GM21447 (cell line): ENCODE measurements around the gene FAM111A.
A peak's percentile ranks its signal among the peaks of the same experiment; 100 is the strongest.

Source experiments
- ATAC-seq: cut with Tn5 transposase; IDR thresholded peaks from one replicate; pipeline ENCODE4 v1.9.1; 2021; ENCODE audit not compliant: unreplicated experiment

The FAM111A gene

GRCh38 chr11:59141673-59142460 lies 789 bp upstream of the FAM111A start:
- no peak for ATAC-seq

DNA sequence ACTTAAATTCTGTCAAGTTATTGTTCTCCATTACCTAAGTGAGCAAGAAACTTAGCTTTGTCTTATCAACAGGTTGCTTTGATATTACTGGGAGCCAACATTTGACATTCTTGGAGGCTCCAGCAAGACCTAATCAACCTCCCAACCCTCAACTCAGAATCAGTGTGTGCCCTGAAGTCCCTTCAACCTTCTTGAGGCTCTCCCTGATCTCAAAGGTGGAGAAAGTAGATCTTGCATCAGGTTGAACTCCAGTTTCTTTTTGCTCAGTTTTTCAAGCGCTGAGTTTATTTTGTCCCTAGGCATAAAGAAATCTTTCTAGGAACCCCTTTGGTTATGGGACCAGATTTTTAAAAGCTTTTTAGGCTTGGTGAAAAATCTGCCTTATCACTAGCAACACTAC lies 1.4 kb downstream of the FAM111A start:
- ATAC-seq, result no peak

DNA sequence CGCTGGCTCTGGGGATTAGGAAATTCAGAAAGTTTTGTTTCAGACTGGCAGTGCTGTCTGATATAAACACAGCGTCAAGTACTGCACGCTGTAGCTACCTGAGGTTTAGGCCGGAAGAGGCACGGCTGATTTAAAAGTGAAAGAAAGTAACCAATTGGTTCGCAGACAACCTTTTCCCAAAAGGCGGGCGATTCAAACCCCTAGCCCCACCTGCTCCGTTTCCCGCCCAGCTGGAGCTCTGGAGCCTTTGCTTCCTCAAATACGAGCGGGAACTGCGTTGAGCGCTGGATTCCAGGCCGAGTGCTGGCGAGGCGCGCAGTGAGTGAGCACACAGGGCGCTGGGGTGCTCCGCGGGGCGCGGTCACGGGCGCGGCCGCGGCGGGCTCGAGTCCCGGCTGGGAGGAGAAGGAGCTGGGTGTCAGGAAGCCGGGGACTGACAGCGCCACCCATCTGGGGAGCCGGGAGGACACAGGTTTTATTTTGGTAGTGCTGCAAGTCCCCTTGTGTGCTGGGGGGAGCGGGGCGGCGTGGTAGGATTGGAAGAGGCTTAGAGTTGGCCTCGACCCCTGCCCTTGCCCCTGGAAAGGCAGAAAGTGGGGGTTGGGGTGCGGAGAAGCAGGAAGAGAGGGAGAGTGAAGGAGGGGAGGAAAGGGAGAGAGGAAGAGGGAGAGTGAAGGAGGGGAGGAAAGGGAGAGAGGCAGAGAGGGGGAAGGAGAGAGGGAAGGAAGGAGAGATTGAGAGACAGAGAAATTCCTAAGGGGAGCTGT lies 2.1 kb downstream of the FAM111A start:
- peak; percentile 51 for ATAC-seq

DNA sequence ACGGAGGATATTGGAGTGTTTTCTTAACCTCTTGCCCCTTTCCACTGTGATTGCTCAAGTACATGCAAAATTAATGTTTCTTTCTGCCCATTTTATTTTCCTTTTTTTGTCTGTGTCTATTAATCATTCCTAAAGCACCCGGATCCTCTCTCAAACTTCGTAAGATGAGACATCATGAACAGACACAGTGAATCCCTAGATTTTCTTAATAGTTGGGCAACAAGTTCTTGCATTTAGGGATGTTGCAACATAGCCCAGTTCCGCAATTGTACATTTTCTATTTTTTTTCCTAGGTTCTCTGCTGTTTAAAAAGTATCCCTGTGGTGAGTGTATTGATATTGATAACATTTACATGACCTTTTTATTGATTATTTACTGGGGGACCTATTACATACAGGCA lies 2.9 kb downstream of the FAM111A start:
- ATAC-seq, result no peak

GRCh38 chr11:59151761-59152160 lies 9.1 kb downstream of the FAM111A start:
- peak; percentile 67 for ATAC-seq

DNA sequence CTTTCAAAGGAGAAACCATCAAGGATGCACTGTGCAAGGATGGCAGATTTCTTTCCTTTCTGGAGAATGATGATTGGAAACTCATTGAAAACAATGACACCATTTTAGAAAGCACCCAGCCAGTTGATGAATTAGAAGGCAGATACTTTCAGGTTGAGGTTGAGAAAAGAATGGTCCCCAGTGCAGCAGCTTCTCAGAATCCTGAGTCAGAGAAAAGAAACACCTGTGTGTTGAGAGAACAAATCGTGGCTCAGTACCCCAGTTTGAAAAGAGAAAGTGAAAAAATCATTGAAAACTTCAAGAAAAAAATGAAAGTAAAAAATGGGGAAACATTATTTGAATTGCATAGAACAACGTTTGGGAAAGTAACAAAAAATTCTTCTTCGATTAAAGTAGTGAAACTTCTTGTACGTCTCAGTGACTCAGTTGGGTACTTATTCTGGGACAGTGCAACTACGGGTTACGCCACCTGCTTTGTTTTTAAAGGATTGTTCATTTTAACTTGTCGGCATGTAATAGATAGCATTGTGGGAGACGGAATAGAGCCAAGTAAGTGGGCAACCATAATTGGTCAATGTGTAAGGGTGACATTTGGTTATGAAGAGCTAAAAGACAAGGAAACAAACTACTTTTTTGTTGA lies 9.8 kb downstream of the FAM111A start:
- ATAC-seq, result peak; percentile 88

DNA sequence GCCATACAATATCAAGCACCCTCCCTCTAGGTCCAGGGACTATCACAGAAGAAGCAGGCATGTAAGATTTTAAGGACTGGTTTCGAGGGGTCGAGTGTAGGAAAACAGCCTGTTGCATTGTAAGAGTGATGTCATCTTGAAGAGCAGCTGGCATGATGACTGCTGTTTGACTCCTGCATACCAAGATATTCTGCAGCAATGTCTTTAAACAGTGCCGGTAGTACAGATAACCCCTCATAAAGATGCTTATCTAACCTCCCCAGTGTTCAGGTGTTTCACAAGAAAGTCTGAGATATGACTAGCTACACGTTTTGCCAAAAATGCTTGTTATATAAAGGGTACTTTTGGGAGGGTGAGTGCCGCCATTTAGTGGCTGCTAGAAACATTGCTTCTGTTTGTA lies 12.0 kb downstream of the FAM111A start:
- ATAC-seq, result no peak

DNA sequence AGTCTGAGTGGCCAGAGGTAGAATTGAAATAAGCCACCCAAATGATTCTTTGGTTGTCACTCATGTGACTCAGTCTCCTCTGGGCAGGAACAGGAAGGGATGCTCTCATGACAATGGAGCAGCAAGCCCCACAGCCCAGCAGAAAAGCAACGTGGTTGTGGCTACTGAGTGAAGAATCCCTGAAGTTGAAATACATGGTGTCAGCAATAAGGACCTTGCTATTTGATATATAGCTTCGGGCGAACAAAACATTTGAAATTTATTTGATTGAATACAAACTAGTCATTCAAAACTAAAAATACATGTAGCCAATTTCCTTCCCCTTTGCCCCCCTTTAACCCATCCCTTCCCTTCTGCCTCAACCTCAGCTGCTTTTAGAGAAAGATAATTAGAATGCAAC lies 14.8 kb downstream of the FAM111A start:
- ATAC-seq, result no peak

- ATAC-seq, result peak; percentile 92
Measured at GRCh38 chr11:59158206-59159068, 15.8 kb downstream of the FAM111A start.

DNA sequence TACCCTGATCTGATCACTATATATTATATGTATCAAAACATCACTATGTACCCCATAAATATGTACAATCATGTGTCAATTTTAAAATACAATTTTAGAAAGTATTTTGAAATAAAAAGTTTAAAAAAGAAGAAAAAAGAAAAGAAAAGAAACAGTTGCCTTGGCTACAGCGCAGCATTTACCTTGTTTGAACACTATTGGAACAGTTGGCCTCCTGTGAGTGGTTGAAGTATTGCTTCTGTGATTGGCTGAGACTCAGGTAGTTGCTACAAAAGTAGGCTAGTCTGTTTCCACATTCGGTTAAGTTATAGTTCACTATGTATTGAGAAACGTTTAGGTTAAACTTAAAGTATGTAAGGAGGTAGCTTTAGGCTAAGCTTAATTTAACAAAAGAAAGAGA lies 21.4 kb downstream of the FAM111A start:
- ATAC-seq, result no peak

GRCh38 chr11:59171508-59172322 lies 29.1 kb downstream of the FAM111A start, which contains the start of gene DTX4:
Gene DTX4 (plus strand): TSS chr11:59172132. CDS start chr11:59172596, 464 bp downstream.
- peak; percentile 81 for ATAC-seq

- peak; percentile 22 for ATAC-seq
Measured at GRCh38 chr11:59172345-59173079, 29.9 kb downstream of the FAM111A start.

GRCh38 chr11:59173080-59173963 lies 30.7 kb downstream of the FAM111A start:
- peak; percentile 26 for ATAC-seq

DNA sequence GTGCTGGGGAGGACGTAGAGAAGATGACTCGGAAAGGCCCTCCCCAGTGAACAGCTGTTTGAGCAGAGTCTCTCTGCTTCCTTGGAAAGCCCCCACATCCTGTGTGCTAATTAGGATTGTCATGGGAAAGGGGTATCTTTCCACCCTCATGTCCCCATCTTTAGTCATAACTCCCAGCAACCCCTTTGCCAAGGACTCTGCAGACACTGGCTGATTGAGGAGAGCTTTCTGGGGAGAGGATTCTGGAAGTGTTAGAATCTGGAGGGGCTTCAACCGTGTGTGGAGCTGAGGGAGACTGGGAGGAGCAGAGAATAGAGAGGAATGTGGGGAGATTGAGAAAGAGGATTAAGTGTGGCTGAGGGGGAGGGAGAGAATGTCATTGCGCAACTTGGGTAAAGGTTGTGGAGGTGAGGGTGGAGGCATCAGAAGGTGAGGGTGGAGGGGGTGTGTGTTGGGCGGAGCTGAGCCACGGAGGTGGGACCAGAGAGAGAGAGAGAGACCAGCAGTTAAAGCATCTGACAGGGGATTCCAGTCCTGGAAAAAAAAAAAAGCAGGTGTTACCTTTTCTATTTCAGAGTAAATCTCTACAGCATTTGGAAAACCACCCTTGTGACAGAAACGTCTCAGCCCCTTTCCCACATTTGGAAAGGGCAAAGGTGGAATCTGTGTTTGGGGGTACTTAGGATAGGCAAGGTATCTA lies 31.5 kb downstream of the FAM111A start:
- ATAC-seq, result no peak

GRCh38 chr11:59174664-59175033 lies 32.0 kb downstream of the FAM111A start:
- no peak for ATAC-seq

GRCh38 chr11:59175091-59175501 lies 32.4 kb downstream of the FAM111A start:
- ATAC-seq, result no peak

- no peak for ATAC-seq
Measured at GRCh38 chr11:59176330-59176729, 33.7 kb downstream of the FAM111A start.

DNA sequence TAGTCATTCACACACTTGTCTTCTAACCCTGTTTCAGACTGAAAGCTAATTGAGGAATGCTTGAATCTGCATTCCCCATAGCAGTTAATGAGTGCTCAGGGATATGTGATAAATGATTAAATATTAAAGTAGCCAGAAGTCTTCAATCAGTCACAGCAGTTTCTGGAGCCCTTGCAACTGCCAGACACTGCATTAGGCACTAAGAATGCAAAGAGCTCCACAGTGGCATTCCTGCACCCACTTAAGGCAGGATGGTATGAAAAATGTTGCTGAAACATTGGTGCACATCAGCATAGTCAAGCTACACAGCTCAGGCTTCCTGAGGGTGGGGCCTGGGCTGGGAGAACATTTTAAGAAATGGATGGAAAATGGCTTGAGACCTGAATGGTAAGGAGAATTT lies 35.7 kb downstream of the FAM111A start:
- ATAC-seq, result no peak
